ENCODE measurements around the gene DENND2C.
A peak's percentile ranks its signal among the peaks of the same experiment; 100 is the strongest.
"Not testable (repeated sequence)": the region's sequence is repeated elsewhere in the genome, so short reads cannot be mapped to it uniquely, and the experiment has no call there.

Gene DENND2C

DNA sequence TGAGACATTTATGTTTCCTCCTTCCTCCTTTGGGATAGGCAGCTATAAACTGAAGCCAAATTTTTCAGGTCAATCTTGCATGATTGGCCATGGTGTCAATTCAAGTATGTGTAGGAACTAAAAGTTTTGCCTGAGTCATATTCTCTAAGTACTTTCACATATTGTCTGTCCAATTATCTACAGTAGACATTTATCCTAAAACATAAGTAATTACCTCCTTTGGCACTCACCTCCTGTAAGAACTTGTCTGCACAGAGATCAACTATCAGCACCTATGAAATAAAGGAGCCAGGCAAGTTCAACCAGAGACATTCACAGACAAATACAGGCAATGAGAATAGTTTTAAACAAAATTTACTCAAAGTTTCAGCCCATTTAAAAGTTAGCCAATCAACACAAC is 74.2 kb downstream of the DENND2C start:
- DNase-seq (ENCODE audit: low spot score): no peak

DNA sequence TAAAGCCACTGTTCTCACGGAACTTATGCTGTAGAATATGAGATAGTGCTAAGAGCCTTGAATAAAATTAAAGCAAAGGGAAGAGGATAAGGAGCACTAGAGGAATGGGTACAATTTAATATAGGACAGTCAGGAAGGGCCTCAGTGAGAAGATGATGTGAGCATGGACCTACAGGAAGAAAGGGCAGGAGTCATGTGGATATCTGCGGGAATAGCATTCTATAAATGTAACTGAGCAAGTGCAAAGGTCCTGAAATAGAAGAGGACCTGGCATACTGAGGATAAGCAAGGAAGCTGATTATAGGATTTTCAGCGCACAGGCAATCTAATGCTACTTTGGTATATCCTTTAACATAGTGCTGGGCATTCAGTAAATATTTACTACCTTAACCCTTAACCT is 75.8 kb downstream of the DENND2C start:
- DNase-seq (ENCODE audit: low spot score): no peak

GRCh38 chr1:114589122-114589521 is 80.7 kb downstream of the DENND2C start:
- DNase-seq (ENCODE audit: low spot score): no peak

DNA sequence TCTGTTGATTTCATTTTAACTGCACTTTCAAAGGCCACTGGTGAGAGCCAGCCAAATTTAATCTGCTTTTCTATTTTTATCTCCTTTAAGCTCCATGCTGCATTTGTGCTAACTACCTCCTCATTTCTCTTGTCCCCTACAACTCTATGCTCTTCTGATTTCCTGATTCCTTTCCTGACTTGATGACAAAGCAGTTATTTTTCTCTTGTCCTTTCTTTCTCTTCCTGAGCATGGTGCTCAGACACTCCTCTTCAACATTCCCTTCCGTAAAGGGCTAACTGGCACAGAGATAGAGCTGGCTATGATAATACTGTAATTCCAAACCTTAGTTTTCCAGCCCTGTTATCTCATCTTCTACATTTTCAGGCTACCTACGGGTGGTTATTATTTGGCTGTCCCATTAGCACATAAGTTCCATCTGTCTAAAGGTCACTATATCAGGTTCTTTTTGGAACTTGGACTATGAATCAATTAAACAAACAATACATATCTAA is 81.6 kb downstream of the DENND2C start:
- no peak for DNase-seq (ENCODE audit: low spot score)

DNA sequence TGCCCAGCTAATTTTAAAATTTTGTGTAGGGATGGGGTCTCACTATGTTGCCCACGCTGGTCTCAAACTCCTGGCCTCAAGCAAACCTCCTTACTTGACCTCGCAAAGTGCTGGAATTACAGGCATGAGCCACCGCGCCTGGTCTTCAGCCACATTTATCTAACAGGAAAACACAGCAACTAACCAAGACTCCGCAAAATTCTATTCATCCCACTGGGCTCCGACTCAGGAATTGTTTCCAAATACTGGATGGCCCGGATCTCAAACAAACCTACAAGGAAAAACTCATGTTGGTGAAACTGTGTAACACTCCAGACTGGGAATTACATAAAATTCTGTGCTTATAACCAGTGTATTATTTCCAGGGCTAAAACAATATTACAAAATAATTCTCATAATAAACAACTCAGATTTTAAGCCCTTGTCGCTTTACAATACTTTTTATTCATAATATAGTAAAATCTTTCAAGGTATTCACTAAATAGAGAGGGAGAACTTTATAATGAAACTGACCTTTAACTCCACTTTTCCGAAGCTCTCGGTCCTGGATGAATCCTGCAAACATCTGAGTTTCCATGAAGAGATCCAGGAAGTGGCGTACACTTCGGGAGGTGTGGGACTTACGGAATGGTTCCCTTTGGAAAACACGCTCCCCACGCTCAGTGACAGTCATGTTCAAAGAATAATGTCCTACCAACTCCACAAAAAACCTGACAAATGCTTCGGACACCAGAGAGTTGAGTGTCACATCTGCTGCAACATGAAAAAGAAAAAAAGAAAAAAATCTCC is 82.5 kb downstream of the DENND2C start:
- DNase-seq (ENCODE audit: low spot score): no peak

GRCh38 chr1:114586513-114587047 is 83.3 kb downstream of the DENND2C start:
- no peak for DNase-seq (ENCODE audit: low spot score)

- DNase-seq (ENCODE audit: low spot score): no peak
These were observed 84.6 kb downstream of the DENND2C start for GRCh38 chr1:114585231-114585630.

- peak; percentile 98 for DNase-seq (ENCODE audit: low spot score)
These were observed 88.2 kb downstream of the DENND2C start, which contains the start of gene BCAS2 for GRCh38 chr1:114581335-114582287. BCAS2 (minus strand) TSS chr1:114581615; CDS start chr1:114581591, 24 bp downstream.

DNA sequence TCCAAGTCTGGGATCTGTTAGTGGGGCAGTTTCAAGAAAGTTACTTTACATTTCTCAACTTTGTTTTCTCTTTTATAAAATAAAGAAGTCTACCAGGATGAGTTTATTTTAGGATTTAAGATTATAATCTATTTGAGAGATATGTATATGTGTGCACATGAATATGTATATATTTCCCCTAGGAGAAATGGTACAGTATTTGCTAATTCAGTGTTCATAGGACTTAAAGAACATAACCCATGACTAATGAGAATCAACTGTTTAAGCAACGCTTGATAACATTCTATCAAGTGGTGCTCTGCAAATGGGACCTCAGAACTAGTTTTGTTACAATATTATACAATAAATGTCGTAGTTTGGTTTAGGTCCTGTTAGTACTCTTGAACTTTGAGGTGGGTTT is 95.5 kb downstream of the DENND2C start:
- DNase-seq (ENCODE audit: low spot score): no peak

GRCh38 chr1:114564141-114564540 is 105.7 kb downstream of the DENND2C start:
- DNase-seq (ENCODE audit: low spot score): peak; percentile 35

- not testable (repeated sequence) for DNase-seq (ENCODE audit: low spot score)
These were observed 106.8 kb downstream of the DENND2C start for GRCh38 chr1:114562978-114563510.

- no peak for DNase-seq (ENCODE audit: low spot score)
These were observed 108.5 kb downstream of the DENND2C start for GRCh38 chr1:114561333-114561732.

- DNase-seq (ENCODE audit: low spot score): no peak
These were observed 110.5 kb downstream of the DENND2C start for GRCh38 chr1:114559356-114559755.

DNA sequence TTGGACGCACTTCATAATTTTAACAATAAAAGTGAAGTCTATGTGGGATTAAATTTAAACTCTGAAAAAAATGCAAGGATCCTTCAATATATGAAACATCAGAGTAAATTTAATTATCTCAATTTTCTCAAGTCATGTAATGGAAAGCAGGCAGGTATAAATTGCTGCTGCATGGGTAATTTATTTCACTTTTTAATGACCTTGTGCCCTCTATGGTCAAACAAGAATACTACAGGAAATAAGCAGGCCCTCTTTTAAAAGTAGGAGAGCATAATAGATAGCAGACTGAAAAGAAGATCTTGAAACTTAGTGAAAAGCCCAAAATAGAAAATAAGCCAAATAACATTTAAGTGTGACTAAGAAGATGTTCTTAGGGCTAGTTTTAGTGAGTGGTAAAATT is 111.3 kb downstream of the DENND2C start:
- no peak for DNase-seq (ENCODE audit: low spot score)

DNA sequence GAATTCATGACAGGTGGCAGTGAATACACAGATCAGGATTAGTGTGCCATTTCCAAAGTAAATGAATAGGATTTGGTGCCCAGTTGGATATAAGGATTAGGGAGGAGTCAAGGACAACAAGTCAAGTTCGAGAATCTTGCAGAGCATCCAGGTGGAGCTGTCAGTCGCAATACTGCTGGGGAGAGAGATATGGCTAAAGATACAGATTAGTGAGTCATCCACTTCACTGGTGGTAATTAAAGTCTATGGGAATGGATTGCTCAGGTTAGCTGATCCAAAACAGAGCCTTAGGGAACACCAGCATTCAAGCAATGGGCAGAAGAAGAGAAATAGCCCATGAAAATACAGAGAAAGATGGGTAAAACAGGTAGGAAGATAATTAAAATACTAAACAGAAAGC is 115.3 kb downstream of the DENND2C start:
- DNase-seq (ENCODE audit: low spot score): no peak

GRCh38 chr1:114552106-114552639 is 117.7 kb downstream of the DENND2C start:
- no peak for DNase-seq (ENCODE audit: low spot score)

DNA sequence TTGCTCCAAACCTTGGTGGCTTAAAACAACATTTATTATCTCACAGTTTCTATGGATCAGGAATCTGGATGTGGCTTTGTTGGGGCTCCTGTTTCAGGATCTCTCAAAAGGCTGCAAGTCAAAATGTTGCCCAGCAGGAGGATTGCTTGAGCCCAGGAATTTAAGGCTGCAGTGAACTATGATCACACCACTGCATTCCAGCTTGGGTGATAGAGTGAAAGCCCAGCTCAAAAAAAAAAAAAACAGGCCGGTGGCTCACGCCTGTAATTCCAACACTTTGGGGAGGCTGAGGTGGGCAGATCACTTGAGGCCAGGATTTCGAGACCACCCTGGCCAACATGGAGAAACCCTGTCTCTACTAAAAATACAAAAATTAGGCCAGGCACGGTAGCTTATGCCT is 118.4 kb downstream of the DENND2C start:
- no peak for DNase-seq (ENCODE audit: low spot score)

DNA sequence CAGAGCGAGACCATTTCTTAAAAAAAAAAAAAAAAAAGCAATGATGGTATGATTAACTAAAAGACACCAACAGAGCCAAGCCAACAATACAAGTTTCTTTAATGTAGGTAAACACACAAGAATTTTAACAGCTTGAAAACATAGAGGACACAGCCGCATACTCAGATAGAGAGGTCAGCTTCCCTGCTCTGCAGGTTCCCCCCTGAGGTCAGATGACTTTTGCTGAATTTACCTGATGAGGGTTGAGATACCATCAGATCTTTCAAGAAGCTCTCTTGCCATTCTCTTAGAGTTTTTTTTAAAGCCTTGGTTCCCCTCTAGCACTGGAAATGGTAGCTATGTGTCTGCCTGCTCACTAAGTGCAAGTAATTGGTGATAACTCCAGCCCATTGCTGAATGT is 119.5 kb downstream of the DENND2C start:
- no peak for DNase-seq (ENCODE audit: low spot score)

DNA sequence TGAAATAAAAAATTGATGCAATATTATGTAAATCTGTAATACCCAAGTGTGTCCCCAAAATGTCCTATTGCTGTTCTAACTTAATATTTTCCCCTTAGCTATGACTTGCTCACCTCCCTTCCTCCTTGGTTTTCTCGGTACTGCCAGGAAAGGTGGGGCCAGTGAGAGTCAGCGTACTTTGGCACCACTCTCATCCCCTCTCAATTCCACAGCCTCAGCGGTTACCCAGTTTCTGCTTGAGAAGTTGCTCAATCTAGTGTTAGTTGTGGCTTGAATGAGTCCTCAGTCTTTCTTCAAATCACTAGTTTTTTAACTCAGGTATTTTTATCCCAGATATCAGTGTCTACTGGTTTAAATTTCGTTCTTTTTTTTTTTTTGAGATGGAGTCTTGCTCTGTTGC is 120.7 kb downstream of the DENND2C start:
- no peak for DNase-seq (ENCODE audit: low spot score)

GRCh38 chr1:114547076-114547475 is 122.8 kb downstream of the DENND2C start:
- DNase-seq (ENCODE audit: low spot score): no peak

- DNase-seq (ENCODE audit: low spot score): no peak
These were observed 124.1 kb downstream of the DENND2C start for GRCh38 chr1:114545796-114546195.

GRCh38 chr1:114545315-114545714 is 124.5 kb downstream of the DENND2C start:
- DNase-seq (ENCODE audit: low spot score): no peak
